GM18517 (cell line): ENCODE data around the gene TMEM184A.

Experiments used
- ATAC-seq: cut with Tn5 transposase; IDR thresholded peaks from one replicate; pipeline ENCODE4 v1.9.1; 2021; ENCODE audit warnings: mild to moderate bottlenecking, moderate library complexity; ENCODE audit not compliant: unreplicated experiment

Gene TMEM184A

GRCh38 chr7:1555813-1556543, at the start of gene TMEM184A:
TSS of gene TMEM184A (minus strand) at chr7:1556205. CDS start at chr7:1555484, 721 bp downstream.
- ATAC-seq, result no peak

- ATAC-seq, result no peak
Observed at GRCh38 chr7:1604383-1604782, 48.4 kb upstream of the TMEM184A start.

GRCh38 chr7:1603346-1604225, 47.6 kb upstream of the TMEM184A start:
- ATAC-seq, result no peak

GRCh38 chr7:1602386-1602785, 46.4 kb upstream of the TMEM184A start:
- no peak for ATAC-seq

- ATAC-seq, result no peak
Observed at GRCh38 chr7:1601956-1602355, 46.0 kb upstream of the TMEM184A start.

- no peak for ATAC-seq
Observed at GRCh38 chr7:1599640-1600395, 43.8 kb upstream of the TMEM184A start.

- no peak for ATAC-seq
Observed at GRCh38 chr7:1598961-1599639, 43.1 kb upstream of the TMEM184A start.

GRCh38 chr7:1598286-1598685, 42.3 kb upstream of the TMEM184A start:
- ATAC-seq, result no peak

GRCh38 chr7:1597791-1598190, 41.8 kb upstream of the TMEM184A start:
- ATAC-seq, result no peak

- no peak for ATAC-seq
Observed at GRCh38 chr7:1597066-1597760, 41.2 kb upstream of the TMEM184A start.

GRCh38 chr7:1596181-1597043, 40.4 kb upstream of the TMEM184A start:
- ATAC-seq, result no peak

- ATAC-seq, result no peak
Observed at GRCh38 chr7:1595636-1596035, 39.6 kb upstream of the TMEM184A start.

GRCh38 chr7:1595027-1595426, 39.0 kb upstream of the TMEM184A start:
- ATAC-seq, result no peak

- no peak for ATAC-seq
Observed at GRCh38 chr7:1593904-1594421, 38.0 kb upstream of the TMEM184A start.

GRCh38 chr7:1593091-1593866, 37.3 kb upstream of the TMEM184A start:
- no peak for ATAC-seq

GRCh38 chr7:1592299-1592871, 36.4 kb upstream of the TMEM184A start:
- no peak for ATAC-seq

- ATAC-seq, result no peak
Observed at GRCh38 chr7:1591876-1592275, 35.9 kb upstream of the TMEM184A start.

- ATAC-seq, result no peak
Observed at GRCh38 chr7:1591396-1591795, 35.4 kb upstream of the TMEM184A start.
